ENCODE data around the gene GDPD3.

DNA sequence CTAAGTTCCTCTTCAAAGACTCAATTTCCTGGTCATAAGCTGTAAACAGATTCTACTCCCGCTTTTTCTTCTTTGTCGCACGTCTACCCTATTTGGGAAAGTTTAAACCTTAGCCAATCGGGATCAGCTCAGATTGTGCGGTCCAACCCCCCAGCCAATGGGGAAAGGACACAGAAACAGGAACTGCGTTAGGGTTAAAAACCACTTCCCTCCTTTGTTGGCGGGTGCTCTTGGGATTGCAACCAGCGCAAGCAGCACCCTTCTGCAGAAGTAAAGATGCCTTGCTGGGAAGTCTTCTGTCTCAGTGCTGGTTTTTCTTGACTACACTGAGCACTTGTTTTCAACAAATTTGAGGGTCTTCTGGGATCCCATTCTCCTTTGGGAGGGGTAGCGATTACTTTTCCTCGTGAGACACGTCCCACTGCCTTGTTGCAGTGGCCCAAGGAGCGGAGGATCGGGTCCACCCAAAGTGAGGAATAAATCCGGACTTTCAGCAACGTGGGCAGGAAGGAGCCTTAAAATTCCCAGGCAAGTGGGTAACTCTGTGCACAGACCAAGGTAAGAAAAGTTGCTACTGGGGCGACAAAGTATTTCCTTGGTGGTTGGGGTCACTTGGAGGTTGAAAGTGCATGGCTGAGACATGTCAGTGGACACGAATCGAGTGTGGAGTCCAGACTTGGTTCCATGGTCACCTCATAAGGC lies 16.3 kb downstream of the GDPD3 start:
- TF ChIP-seq GATAD2A (IDR thresholded peaks at IDR 0.05) (no peak), NCOR1 (IDR thresholded peaks at IDR 0.05) (no peak), ZFP30 (CRISPR knock-in tag; IDR thresholded peaks at IDR 0.05; ENCODE audit: borderline replicate concordance) (no peak), POU5F1 (IDR thresholded peaks at IDR 0.05; ENCODE audit: borderline replicate concordance, low read depth, low read length, partially characterized antibody) (no peak), CREB1 (IDR thresholded peaks at IDR 0.05) (no peak), CREB1 (CRISPR knock-in tag; IDR thresholded peaks at IDR 0.05) (no peak), FOXK1 (CRISPR knock-in tag; IDR thresholded peaks at IDR 0.05; ENCODE audit: borderline replicate concordance) (no peak), KLF6 (CRISPR knock-in tag; IDR thresholded peaks at IDR 0.05; ENCODE audit: borderline replicate concordance) (no peak), NFRKB (IDR thresholded peaks at IDR 0.05; ENCODE audit: low read depth) (no peak), EZH2 (IDR thresholded peaks at IDR 0.05; ENCODE audit: borderline replicate concordance, low read depth, low read length) (no peak)
- TF ChIP-seq, protein P1, sequence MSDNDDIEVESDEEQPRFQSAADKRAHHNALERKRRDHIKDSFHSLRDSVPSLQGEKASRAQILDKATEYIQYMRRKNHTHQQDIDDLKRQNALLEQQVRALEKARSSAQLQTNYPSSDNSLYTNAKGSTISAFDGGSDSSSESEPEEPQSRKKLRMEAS (CRISPR knock-in tag; IDR thresholded peaks at IDR 0.05): no peak

All from K562 (cell line).